Ovary (tissue), 9 donors: ENCODE measurements around the gene NR2F6. TPM values are rescaled to one million over a fixed set of nuclear protein-coding genes. Genes with fewer than 3 reads are reported as not detected.

ENCODE experiments used
- DNase-seq, 5 donors: peaks; one replicate each; pipeline ENCODE4 v3.0.0-alpha.2; 2019 to 2020
- H3K27ac ChIP-seq, 2 donors: fragments of 200-600 bp; one replicate each; pipeline versions ENCODE4 v1.5.1 to v1.8.0; 2019 to 2022
- H3K27me3 ChIP-seq: fragments of 200-600 bp; one replicate; pipeline ENCODE4 v1.8.0; 2022
- H3K36me3 ChIP-seq: fragments of 200-600 bp; sonication (generic); one replicate; pipeline ENCODE4 v1.5.1; 2019
- H3K4me1 ChIP-seq: one replicate; pipeline ENCODE4 v1.8.1; 2013; ENCODE audit warnings: mild to moderate bottlenecking, moderate library complexity; ENCODE audit not compliant: insufficient read depth
- H3K4me3 ChIP-seq: fragments of 200-600 bp; sonication (generic); one replicate; pipeline ENCODE4 v1.5.1; 2017
- H3K9me3 ChIP-seq, 2 donors: fragments of 200-600 bp in 1 of 2; sonication (generic) in 1 of 2; one replicate each; pipeline versions ENCODE4 v1.5.1 to v1.8.1; 2013 to 2019; ENCODE audit warnings: mild to moderate bottlenecking in 1 of 2, moderate library complexity in 1 of 2
- EP300 ChIP-seq: sonication (generic); formaldehyde crosslinking; IDR thresholded peaks from one replicate; pipeline ENCODE4 v1.6.1; 2017; ENCODE audit warnings: antibody characterized with exemption
- POLR2A ChIP-seq: fragments of 450-650 bp; IDR thresholded peaks from one replicate; pipeline ENCODE4 v1.6.1; 2017; ENCODE audit warnings: antibody characterized with exemption, mild to moderate bottlenecking, moderate library complexity
- WGBS, 3 donors: extraction: QIAGEN DNeasy Blood & Tissue Kit in 1 of 3; methylation state at CpG; one replicate each; pipeline versions ENCODE4 v1.1.5 to v1.1.7; 2013 to 2017; 5-methylcytosine and 5-hydroxymethylcytosine counted together
- intact Hi-C, 4 donors: fragments of 100-400 bp; cut with DNase I; formaldehyde crosslinking; loops; one replicate each; pipeline versions ENCODE4 v1.11.0 to v1.15.1; 2022 to 2023
- polyA plus RNA-seq, 2 donors: library from polyadenylated mRNA; stranded (reverse); fragments of 200-250 nt in 1 of 2; fragments of 350-450 nt in 1 of 2; fragmentation: Illumina TruSeq in 1 of 2; extraction: RNeasy Lipid Tissue Mini Kit (QIAGEN cat#74804) in 1 of 2; gene quantifications; one replicate each; pipeline ENCODE4 v1.2.3, GENCODE V29; 2013 to 2014
- total RNA-seq, 7 donors: library from RNA; depleted of rRNA in 2 of 7; stranded (reverse); fragments of >200 nt in 2 of 7; fragmentation: NEBNext Ultra II Directional in 3 of 7; extraction: Animal tissue kit (Norgen Biotek cat#: 25700) in 3 of 7; gene quantifications; one replicate each; pipeline versions ENCODE4 v1.1.0 to v1.2.4, GENCODE V29; 2016 to 2023
- TF ChIP-seq, protein P1 (sequence below), 3 donors: fragments of 450-650 bp in 2 of 3; fragments of 200-600 bp in 1 of 3; IDR thresholded peaks; one replicate each; pipeline versions ENCODE4 v1.5.1 to v1.8.0; 2016 to 2022; ENCODE audit warnings: antibody characterized with exemption in 3 of 3, mild to moderate bottlenecking in 1 of 3
- donor health status: DM: no; HTN: no; CAD: no; lungs with moderate emphysema.
- donor health status: DM: no; HTN: no; CAD: no.
- donor health status: Bipolar disorder and iron deficiency.
- donor health status: DM: yes; HTN: yes; CAD: no.
- donor health status: DM: no; HTN: no; CAD: no.
- donor health status: DM: yes; HTN: yes; CAD: no.

Gene NR2F6
- total and polyA plus RNA-seq, 9 donors, result 3.7 to 46.4 (median 28.4) TPM

DNA sequence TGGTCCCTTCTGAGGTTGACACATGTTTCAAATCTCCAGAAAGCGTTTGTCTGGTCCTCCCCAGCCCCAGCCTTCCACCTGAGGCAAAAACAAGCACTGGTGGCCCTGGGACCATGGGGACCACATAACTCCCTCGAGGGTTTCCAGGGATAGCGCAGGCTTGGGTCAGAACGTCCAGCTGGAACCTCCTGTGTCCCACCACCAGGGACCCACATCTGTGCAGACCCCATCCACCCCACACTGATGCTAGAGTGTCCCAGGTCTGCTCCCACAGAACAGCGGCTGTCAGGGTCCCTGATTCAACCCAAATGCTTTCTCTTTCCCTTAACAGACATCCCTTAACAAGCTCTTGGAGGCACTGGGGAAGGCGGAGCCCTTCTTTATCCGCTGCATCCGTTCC is 60.1 kb downstream of the NR2F6 start:
- no peaks in the 10 kb centered on the region for H3K36me3 ChIP-seq
- DNase-seq, result no peak
- 83 to 92% (median 91%) methylated on average over 8 of the region's 8 CpGs for WGBS, 3 donors
- intact Hi-C loops, result no loop called here
- no peaks in the 10 kb centered on the region for H3K9me3 ChIP-seq
- no peak overlapping the region for H3K27ac ChIP-seq
- no peaks in the 10 kb centered on the region for H3K27me3 ChIP-seq
- no peak overlapping the region for H3K4me3 ChIP-seq
- TF ChIP-seq, protein P1, sequence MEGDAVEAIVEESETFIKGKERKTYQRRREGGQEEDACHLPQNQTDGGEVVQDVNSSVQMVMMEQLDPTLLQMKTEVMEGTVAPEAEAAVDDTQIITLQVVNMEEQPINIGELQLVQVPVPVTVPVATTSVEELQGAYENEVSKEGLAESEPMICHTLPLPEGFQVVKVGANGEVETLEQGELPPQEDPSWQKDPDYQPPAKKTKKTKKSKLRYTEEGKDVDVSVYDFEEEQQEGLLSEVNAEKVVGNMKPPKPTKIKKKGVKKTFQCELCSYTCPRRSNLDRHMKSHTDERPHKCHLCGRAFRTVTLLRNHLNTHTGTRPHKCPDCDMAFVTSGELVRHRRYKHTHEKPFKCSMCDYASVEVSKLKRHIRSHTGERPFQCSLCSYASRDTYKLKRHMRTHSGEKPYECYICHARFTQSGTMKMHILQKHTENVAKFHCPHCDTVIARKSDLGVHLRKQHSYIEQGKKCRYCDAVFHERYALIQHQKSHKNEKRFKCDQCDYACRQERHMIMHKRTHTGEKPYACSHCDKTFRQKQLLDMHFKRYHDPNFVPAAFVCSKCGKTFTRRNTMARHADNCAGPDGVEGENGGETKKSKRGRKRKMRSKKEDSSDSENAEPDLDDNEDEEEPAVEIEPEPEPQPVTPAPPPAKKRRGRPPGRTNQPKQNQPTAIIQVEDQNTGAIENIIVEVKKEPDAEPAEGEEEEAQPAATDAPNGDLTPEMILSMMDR (IDR thresholded peaks at IDR 0.05), result no peak
- TF ChIP-seq POLR2A, result no peak
- no peak for TF ChIP-seq EP300
- no peaks in the 10 kb centered on the region for H3K4me1 ChIP-seq

DNA sequence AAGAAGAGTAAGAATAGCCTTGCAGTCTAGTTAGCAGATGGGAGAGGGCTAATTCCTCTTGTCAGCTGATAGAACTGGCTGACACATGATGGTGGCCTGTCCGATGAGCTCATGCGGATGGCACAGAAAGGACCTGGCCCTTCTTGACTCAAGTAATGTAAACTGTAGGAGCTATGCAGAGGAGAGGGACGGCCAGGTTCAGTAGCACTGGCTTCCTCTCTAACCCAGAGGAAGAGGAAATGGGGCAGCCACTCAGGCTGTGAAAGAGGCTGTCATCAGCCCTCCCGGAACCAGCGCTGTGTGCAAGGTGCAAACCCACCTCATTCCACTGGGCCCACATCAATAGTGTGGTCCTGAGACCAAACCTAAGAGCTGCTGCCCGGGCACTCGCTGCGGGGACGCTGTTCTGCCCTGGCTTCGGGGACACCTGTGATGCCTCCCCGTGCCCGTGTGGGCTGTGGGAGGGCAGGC is 61.3 kb downstream of the NR2F6 start:
- Histone ChIP-seq H3K27ac (no peak overlapping the region), H3K9me3 (no peaks in the 10 kb centered on the region), H3K36me3 (no peaks in the 10 kb centered on the region), H3K4me3 (no peak overlapping the region), H3K27me3 (no peaks in the 10 kb centered on the region), H3K4me1 (no peaks in the 10 kb centered on the region)
- intact Hi-C loops, result no loop called here
- 91 to 97% (median 95%) methylated on average over 11 to 12 of the region's 12 CpGs for WGBS, 3 donors
- TF ChIP-seq, protein P1 (IDR thresholded peaks at IDR 0.05), result no peak
- no peak for TF ChIP-seq EP300
- TF ChIP-seq POLR2A, result no peak
- no peak for DNase-seq

DNA sequence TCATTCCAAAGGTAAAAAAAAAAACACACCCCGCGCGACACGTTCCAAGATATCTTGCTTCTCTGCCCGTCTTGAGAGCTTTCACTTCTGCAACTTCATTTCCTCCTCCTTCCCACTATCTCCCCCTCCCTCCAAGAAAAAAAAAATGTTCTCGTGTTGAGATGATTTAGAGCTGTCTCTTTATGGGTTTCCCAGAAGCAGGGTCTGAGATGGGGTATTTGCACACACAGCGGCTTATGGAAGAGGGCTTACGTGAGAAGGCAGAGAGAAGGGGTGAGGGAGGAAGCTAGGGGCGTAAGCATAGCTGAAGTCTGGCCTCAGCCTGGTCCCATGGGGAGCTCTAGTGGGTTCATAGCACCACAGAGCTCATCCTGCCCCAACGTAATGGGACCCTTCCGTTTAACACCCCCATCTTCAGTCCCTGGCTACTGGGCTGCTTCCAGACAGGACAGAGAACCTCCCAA is 61.8 kb downstream of the NR2F6 start:
- DNase-seq, result no peak
- Histone ChIP-seq H3K36me3 (no peaks in the 10 kb centered on the region), H3K9me3 (no peaks in the 10 kb centered on the region), H3K4me1 (no peaks in the 10 kb centered on the region), H3K4me3 (no peak overlapping the region), H3K27me3 (no peaks in the 10 kb centered on the region), H3K27ac (no peak overlapping the region)
- intact Hi-C loops, result no loop called here
- 77 to 85% (median 80%) methylated on average over 11 of the region's 11 CpGs for WGBS, 3 donors
- TF ChIP-seq, protein P1 (IDR thresholded peaks at IDR 0.05), result no peak
- TF ChIP-seq POLR2A, result no peak
- no peak for TF ChIP-seq EP300

DNA sequence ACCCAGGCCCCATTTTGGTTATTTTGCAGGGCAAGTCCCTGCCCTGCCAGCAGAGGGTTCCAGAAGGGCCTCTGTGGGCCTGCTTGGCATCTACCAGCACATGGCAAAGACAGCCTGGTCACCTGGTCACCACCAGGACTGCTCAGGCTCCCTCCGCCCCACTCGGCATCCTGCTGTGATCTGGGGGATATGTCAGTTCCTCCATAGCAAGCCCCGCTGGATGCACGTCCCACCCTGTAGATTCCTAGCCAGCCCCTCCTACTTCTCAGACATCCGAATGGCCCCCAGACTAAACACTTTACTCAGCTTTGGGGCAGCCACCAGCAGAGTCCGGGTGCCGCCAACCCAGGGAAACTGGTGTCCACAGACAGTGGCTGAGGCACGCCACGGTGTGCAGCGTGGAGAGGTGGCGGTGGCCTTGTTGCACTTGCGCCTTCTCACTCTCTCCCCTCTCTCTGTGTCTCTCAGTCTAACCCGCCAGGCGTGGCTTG is 62.4 kb downstream of the NR2F6 start:
- Histone ChIP-seq H3K27ac (no peak overlapping the region), H3K36me3 (no peaks in the 10 kb centered on the region), H3K27me3 (no peaks in the 10 kb centered on the region), H3K4me1 (no peaks in the 10 kb centered on the region), H3K9me3 (no peaks in the 10 kb centered on the region), H3K4me3 (no peak overlapping the region)
- intact Hi-C loops, result no loop called here
- no peak for TF ChIP-seq POLR2A
- TF ChIP-seq, protein P1 (IDR thresholded peaks at IDR 0.05), result no peak
- no peak for DNase-seq
- WGBS, 3 donors, result 89 to 95% (median 93%) methylated on average over 14 of the region's 14 CpGs

Other genes with a start within 250 kb of the NR2F6 start
- gene CPAMD8, start 219.1 kb downstream of the NR2F6 start, total RNA-seq, result 10 to 100 TPM in 1 of 7 donors, 1 to 10 TPM in 6; 5.1 to 13.0 (median 7.9) TPM
- gene CPAMD8, start 219.1 kb downstream of the NR2F6 start, polyA plus RNA-seq, result 10 to 100 TPM in 1 of 2 donors, 1 to 10 TPM in 1; 2.4 to 11.4 TPM
- 1 to 10 TPM; 4.3 to 7.0 (median 5.5) TPM for gene HAUS8, start 170.5 kb downstream of the NR2F6 start, total RNA-seq
- 1 to 10 TPM; 4.1 to 7.2 TPM for gene HAUS8, start 170.5 kb downstream of the NR2F6 start, polyA plus RNA-seq
- gene MYO9B, start 170.1 kb downstream of the NR2F6 start, total RNA-seq, result 10 to 100 TPM; 17.9 to 56.3 (median 38.4) TPM
- 10 to 100 TPM; 25.1 to 34.1 TPM for gene MYO9B, start 170.1 kb downstream of the NR2F6 start, polyA plus RNA-seq
- 10 to 100 TPM; 23.8 to 42.1 (median 30.9) TPM for gene USE1, start 30.6 kb downstream of the NR2F6 start, total RNA-seq
- gene USE1, start 30.6 kb downstream of the NR2F6 start, polyA plus RNA-seq, result 10 to 100 TPM; 15.8 to 50.3 TPM
- gene OCEL1, start 19.7 kb downstream of the NR2F6 start, total RNA-seq, result 10 to 100 TPM in 6 of 7 donors, 1 to 10 TPM in 1; 6.4 to 39.8 (median 20.3) TPM
- gene OCEL1, start 19.7 kb downstream of the NR2F6 start, polyA plus RNA-seq, result 10 to 100 TPM; 16.7 to 18.6 TPM
- gene USHBP1, start 18.8 kb upstream of the NR2F6 start, total RNA-seq, result 1 to 10 TPM; 1.5 to 7.0 (median 2.0) TPM
- 1 to 10 TPM; 1.1 to 8.9 TPM for gene USHBP1, start 18.8 kb upstream of the NR2F6 start, polyA plus RNA-seq
- gene BABAM1, start 21.5 kb upstream of the NR2F6 start, total RNA-seq, result 10 to 100 TPM; 37.4 to 74.8 (median 57.8) TPM
- 10 to 100 TPM; 62.6 to 99.1 TPM for gene BABAM1, start 21.5 kb upstream of the NR2F6 start, polyA plus RNA-seq
- gene ANKLE1, start 36.0 kb upstream of the NR2F6 start, total RNA-seq, result 1 to 10 TPM in 4 of 7 donors, under 1 TPM in 3; 0.23 to 1.6 (median 1.4) TPM
- gene ANKLE1, start 36.0 kb upstream of the NR2F6 start, polyA plus RNA-seq, result under 1 TPM; 0.12 to 0.65 TPM
- 10 to 100 TPM; 12.4 to 25.1 (median 19.1) TPM for gene ABHD8, start 57.5 kb upstream of the NR2F6 start, total RNA-seq
- gene ABHD8, start 57.5 kb upstream of the NR2F6 start, polyA plus RNA-seq, result 10 to 100 TPM in 1 of 2 donors, under 1 TPM in 1; 0.55 to 15.3 TPM
- gene MRPL34, start 60.0 kb upstream of the NR2F6 start, total RNA-seq, result 10 to 100 TPM; 39.5 to 93.4 (median 53.4) TPM
- 10 to 100 TPM; 62.7 to 93.0 TPM for gene MRPL34, start 60.0 kb upstream of the NR2F6 start, polyA plus RNA-seq
- 10 to 100 TPM in 6 of 7 donors, 1 to 10 TPM in 1; 6.3 to 29.3 (median 18.6) TPM for gene DDA1, start 63.6 kb upstream of the NR2F6 start, total RNA-seq
- gene DDA1, start 63.6 kb upstream of the NR2F6 start, polyA plus RNA-seq, result 10 to 100 TPM; 29.1 to 32.6 TPM
- gene ANO8, start 88.9 kb upstream of the NR2F6 start, total RNA-seq, result 1 to 10 TPM; 2.0 to 8.9 (median 4.0) TPM
- gene ANO8, start 88.9 kb upstream of the NR2F6 start, polyA plus RNA-seq, result 1 to 10 TPM; 2.1 to 3.7 TPM
- gene GTPBP3, start 91.6 kb upstream of the NR2F6 start, total RNA-seq, result 10 to 100 TPM; 11.4 to 22.9 (median 18.2) TPM
- 10 to 100 TPM in 1 of 2 donors, 1 to 10 TPM in 1; 4.5 to 11.6 TPM for gene GTPBP3, start 91.6 kb upstream of the NR2F6 start, polyA plus RNA-seq
- gene PLVAP, start 131.4 kb upstream of the NR2F6 start, total RNA-seq, result 10 to 100 TPM in 2 of 7 donors, 1 to 10 TPM in 5; 2.0 to 22.7 (median 8.3) TPM
- gene PLVAP, start 131.4 kb upstream of the NR2F6 start, polyA plus RNA-seq, result 10 to 100 TPM in 1 of 2 donors, 1 to 10 TPM in 1; 2.7 to 15.0 TPM
- 10 to 100 TPM in 1 of 7 donors, 1 to 10 TPM in 5, under 1 TPM in 1; 0.69 to 13.6 (median 6.1) TPM for gene CCDC194, start 148.3 kb upstream of the NR2F6 start, total RNA-seq
- 1 to 10 TPM; 1.2 to 1.8 TPM for gene CCDC194, start 148.3 kb upstream of the NR2F6 start, polyA plus RNA-seq
- gene BST2, start 159.7 kb upstream of the NR2F6 start, total RNA-seq, result 100 to 1,000 TPM; 400 to 715 (median 557) TPM
- gene BST2, start 159.7 kb upstream of the NR2F6 start, polyA plus RNA-seq, result 100 to 1,000 TPM; 207 to 760 TPM
- gene MVB12A, start 174.1 kb upstream of the NR2F6 start, total RNA-seq, result 10 to 100 TPM; 54.4 to 90.4 (median 81.4) TPM
- 10 to 100 TPM in 1 of 2 donors, 1 to 10 TPM in 1; 7.6 to 77.8 TPM for gene MVB12A, start 174.1 kb upstream of the NR2F6 start, polyA plus RNA-seq
- 10 to 100 TPM in 2 of 7 donors, 1 to 10 TPM in 5; 1.4 to 14.1 (median 7.5) TPM for gene TMEM221, start 202.7 kb upstream of the NR2F6 start, total RNA-seq
- 1 to 10 TPM; 2.5 to 3.2 TPM for gene TMEM221, start 202.7 kb upstream of the NR2F6 start, polyA plus RNA-seq
- gene NXNL1, start 215.0 kb upstream of the NR2F6 start, total RNA-seq, result not detected
- gene NXNL1, start 215.0 kb upstream of the NR2F6 start, polyA plus RNA-seq, result under 1 TPM in 1 of 2 donors, not detected in 1; 0.11 TPM
- 10 to 100 TPM; 27.3 to 43.1 (median 37.8) TPM for gene SLC27A1, start 224.6 kb upstream of the NR2F6 start, total RNA-seq
- 10 to 100 TPM in 1 of 2 donors, 1 to 10 TPM in 1; 4.6 to 42.3 TPM for gene SLC27A1, start 224.6 kb upstream of the NR2F6 start, polyA plus RNA-seq